ENCODE data around the gene ZSCAN21. TPM values are rescaled to one million over a fixed set of nuclear protein-coding genes. Genes with fewer than 3 reads are reported as not detected.
A peak's percentile ranks its signal among the peaks of the same experiment; 100 is the strongest.

ZSCAN21 gene
- total RNA-seq, 1 experiment from 2014 or later = 7.3 TPM

GRCh38 chr7:100065452-100066186, 16.0 kb downstream of the ZSCAN21 start:
- H3K27ac ChIP-seq (ENCODE audit: low read length) = no peak overlapping the region

GRCh38 chr7:100066953-100067352, 17.4 kb downstream of the ZSCAN21 start:
- H3K9me3 ChIP-seq (ENCODE audit: low read length) = peaks cover 12% of the 10 kb centered on the region
- no peaks in the 10 kb centered on the region for H3K9me2 ChIP-seq (replicated peaks; ENCODE audit: low read length)
- H3K36me3 ChIP-seq (ENCODE audit: low read depth, low read length) = peaks cover 23% of the 10 kb centered on the region
- ATAC-seq (peak; percentile 45), DNase-seq (no peak)
- no peak for TF ChIP-seq EZH2phosphoT487 (IDR thresholded peaks at IDR 0.05; ENCODE audit: borderline replicate concordance, low read length)
- TF ChIP-seq CTCF (conservative IDR thresholded peaks at IDR 0.05; ENCODE audit: low read depth, low read length) = no peak
- TF ChIP-seq EZH2 (IDR thresholded peaks at IDR 0.05; ENCODE audit: low read length, unreplicated experiment) = no peak
- H3K4me3 ChIP-seq (ENCODE audit: low read length) = no peak overlapping the region
- no peaks in the 10 kb centered on the region for H3K27me3 ChIP-seq (ENCODE audit: low read length)
- no peaks in the 10 kb centered on the region for H3F3A ChIP-seq (ENCODE audit: low read length, unreplicated experiment)
- no peaks in the 10 kb centered on the region for H3K79me2 ChIP-seq (ENCODE audit: low read length)
- H3K9ac ChIP-seq (ENCODE audit: low read length) = no peak overlapping the region
- H4K20me1 ChIP-seq (ENCODE audit: low read length) = no peaks in the 10 kb centered on the region
- H3K4me1 ChIP-seq (ENCODE audit: insufficient read depth, low read length) = no peaks in the 10 kb centered on the region
- intact Hi-C loops (cut with micrococcal nuclease) = no loop called here
- BruUV-seq (replicated peaks) = TSS peak; percentile 3
- no peak overlapping the region for H2AFZ ChIP-seq (ENCODE audit: low read length)
- POLR2A ChIA-PET (ENCODE audit: unreplicated experiment) = no interaction called here
- H3K4me2 ChIP-seq (ENCODE audit: low read length) = no peak overlapping the region
- no peak overlapping the region for H3K27ac ChIP-seq (ENCODE audit: low read length)
- CTCF ChIA-PET = no interaction called here

More at GRCh38 chr7:100065452-100066186, 16.0 kb downstream of the ZSCAN21 start:
- ATAC-seq = no peak
- no peak overlapping the region for H3K9ac ChIP-seq (ENCODE audit: low read length)
- TF ChIP-seq EZH2 (IDR thresholded peaks at IDR 0.05; ENCODE audit: low read length, unreplicated experiment) (no peak), EZH2phosphoT487 (IDR thresholded peaks at IDR 0.05; ENCODE audit: borderline replicate concordance, low read length) (no peak), CTCF (conservative IDR thresholded peaks at IDR 0.05; ENCODE audit: low read depth, low read length) (no peak)
- H2AFZ ChIP-seq (ENCODE audit: low read length) = no peak overlapping the region
- BruUV-seq (replicated peaks) = no TSS peak
- H3K4me3 ChIP-seq (ENCODE audit: low read length) = no peak overlapping the region
- no peak for DNase-seq
- H3F3A ChIP-seq (ENCODE audit: low read length, unreplicated experiment) = no peaks in the 10 kb centered on the region
- no peaks in the 10 kb centered on the region for H4K20me1 ChIP-seq (ENCODE audit: low read length)
- H3K27me3 ChIP-seq (ENCODE audit: low read length) = no peaks in the 10 kb centered on the region
- intact Hi-C loops (cut with micrococcal nuclease) = no loop called here
- no peak overlapping the region for H3K4me2 ChIP-seq (ENCODE audit: low read length)
- no peaks in the 10 kb centered on the region for H3K9me3 ChIP-seq (ENCODE audit: low read length)
- H3K4me1 ChIP-seq (ENCODE audit: insufficient read depth, low read length) = no peaks in the 10 kb centered on the region
- H3K9me2 ChIP-seq (replicated peaks; ENCODE audit: low read length) = no peaks in the 10 kb centered on the region
- ChIA-PET CTCF (no interaction called here), POLR2A (ENCODE audit: unreplicated experiment) (no interaction called here)
- no peaks in the 10 kb centered on the region for H3K79me2 ChIP-seq (ENCODE audit: low read length)
- peaks cover 9% of the 10 kb centered on the region for H3K36me3 ChIP-seq (ENCODE audit: low read depth, low read length)

GRCh38 chr7:100069991-100070390, 20.4 kb downstream of the ZSCAN21 start:
- Histone ChIP-seq H3K79me2 (ENCODE audit: low read length) (no peaks in the 10 kb centered on the region), H3K9me3 (ENCODE audit: low read length) (peaks cover 18% of the 10 kb centered on the region), H2AFZ (ENCODE audit: low read length) (no peak overlapping the region), H3F3A (ENCODE audit: low read length, unreplicated experiment) (no peaks in the 10 kb centered on the region), H3K4me1 (ENCODE audit: insufficient read depth, low read length) (no peaks in the 10 kb centered on the region), H3K4me2 (ENCODE audit: low read length) (no peak overlapping the region), H3K9ac (ENCODE audit: low read length) (no peak overlapping the region), H4K20me1 (ENCODE audit: low read length) (no peaks in the 10 kb centered on the region), H3K27me3 (ENCODE audit: low read length) (no peaks in the 10 kb centered on the region), H3K27ac (ENCODE audit: low read length) (no peak overlapping the region), H3K36me3 (ENCODE audit: low read depth, low read length) (peaks cover 52% of the 10 kb centered on the region), H3K4me3 (ENCODE audit: low read length) (no peak overlapping the region), H3K9me2 (replicated peaks; ENCODE audit: low read length) (no peaks in the 10 kb centered on the region)
- no peak for ATAC-seq
- BruUV-seq (replicated peaks) = no TSS peak
- POLR2A ChIA-PET (ENCODE audit: unreplicated experiment) = no interaction called here
- intact Hi-C loops (cut with micrococcal nuclease) = no loop called here
- no peak for DNase-seq
- CTCF ChIA-PET = no interaction called here
- no peak for TF ChIP-seq CTCF (conservative IDR thresholded peaks at IDR 0.05; ENCODE audit: low read depth, low read length)
- no peak for TF ChIP-seq EZH2phosphoT487 (IDR thresholded peaks at IDR 0.05; ENCODE audit: borderline replicate concordance, low read length)
- no peak for TF ChIP-seq EZH2 (IDR thresholded peaks at IDR 0.05; ENCODE audit: low read length, unreplicated experiment)
